H1 (cell line): Measurements from ENCODE around the gene GRK3.

ENCODE experiments used
- CEBPB ChIP-seq: IDR thresholded peaks from 2 replicates; pipeline ENCODE4 v1.6.1; 2012; ENCODE audit warnings: low read depth, low read length
- CHD1 ChIP-seq: IDR thresholded peaks from 2 replicates; pipeline ENCODE4 v1.6.1; 2012; ENCODE audit warnings: low read depth, low read length, improper control_type of control experiment
- RAD21 ChIP-seq, 2 experiments: IDR thresholded peaks in 1 of 2; conservative IDR thresholded peaks in 1 of 2; 2 replicates each; pipeline ENCODE4 v1.6.1; 2011; ENCODE audit warnings: low read depth in 2 of 2, low read length in 2 of 2, improper control_type of control experiment in 1 of 2, inconsistent platforms in 1 of 2, mild to moderate bottlenecking in 1 of 2, moderate library complexity in 1 of 2
- SP1 ChIP-seq: IDR thresholded peaks from 2 replicates; pipeline ENCODE4 v1.6.1; 2011; ENCODE audit warnings: low read depth, low read length
- TEAD4 ChIP-seq: IDR thresholded peaks from 2 replicates; pipeline ENCODE4 v1.6.1; 2012; ENCODE audit warnings: low read depth, low read length, inconsistent platforms, mixed read lengths
- TF ChIP-seq, protein P1 (sequence below), 3 experiments: IDR thresholded peaks; 1 replicate in 2 of 3; 2 replicates in 1 of 3; pipeline versions ENCODE4 v1.5.1 to v1.6.1; 2011; ENCODE audit warnings: low read length in 3 of 3, mild to moderate bottlenecking in 3 of 3, inconsistent platforms in 2 of 3, low read depth in 1 of 3, moderate library complexity in 1 of 3; ENCODE audit not compliant: insufficient read depth in 1 of 3; ENCODE audit errors: control extremely low read depth in 1 of 3

DNA sequence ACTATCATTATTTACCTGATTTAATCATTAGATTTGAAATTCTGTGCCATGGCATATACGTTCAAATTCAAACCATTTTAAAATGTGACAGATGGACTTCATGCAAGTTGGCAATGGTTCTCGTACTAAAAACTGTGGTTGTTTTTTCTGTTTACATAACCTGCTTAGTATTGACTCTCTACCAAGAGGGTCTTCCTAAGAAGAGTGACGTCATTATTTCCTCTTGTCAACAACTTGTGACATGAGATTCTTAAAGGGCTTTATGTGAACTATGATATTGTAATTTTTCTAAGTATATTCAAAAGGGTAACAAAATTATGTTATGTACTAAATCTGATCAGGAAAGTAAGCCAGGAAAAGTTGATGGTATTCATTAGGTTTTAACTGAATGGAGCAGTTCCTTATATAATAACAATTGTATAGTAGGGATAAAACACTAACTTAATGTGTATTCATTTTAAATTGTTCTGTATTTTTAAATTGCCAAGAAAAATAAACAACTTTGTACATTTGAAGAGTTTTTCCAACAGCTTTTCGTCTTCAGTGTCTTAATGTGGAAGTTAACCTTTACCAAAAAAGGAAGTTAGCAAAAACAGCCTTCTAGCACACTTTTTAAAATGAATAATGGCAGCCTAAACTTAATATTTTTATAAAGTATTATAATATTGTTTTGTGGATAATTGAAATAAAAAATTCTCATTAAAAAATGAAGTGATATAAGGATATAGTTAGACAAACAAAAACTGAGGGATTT lies 87.0 kb downstream of the GRK3 start:
- TF ChIP-seq SP1 (no peak), CEBPB (no peak), TEAD4 (no peak), CHD1 (no peak), RAD21 (IDR thresholded peaks at IDR 0.05 in 1 of 2, conservative IDR thresholded peaks at IDR 0.05 in 1 of 2; ENCODE audit: low read depth in 2 of 2, low read length in 2 of 2) (no peak)
- TF ChIP-seq, protein P1, sequence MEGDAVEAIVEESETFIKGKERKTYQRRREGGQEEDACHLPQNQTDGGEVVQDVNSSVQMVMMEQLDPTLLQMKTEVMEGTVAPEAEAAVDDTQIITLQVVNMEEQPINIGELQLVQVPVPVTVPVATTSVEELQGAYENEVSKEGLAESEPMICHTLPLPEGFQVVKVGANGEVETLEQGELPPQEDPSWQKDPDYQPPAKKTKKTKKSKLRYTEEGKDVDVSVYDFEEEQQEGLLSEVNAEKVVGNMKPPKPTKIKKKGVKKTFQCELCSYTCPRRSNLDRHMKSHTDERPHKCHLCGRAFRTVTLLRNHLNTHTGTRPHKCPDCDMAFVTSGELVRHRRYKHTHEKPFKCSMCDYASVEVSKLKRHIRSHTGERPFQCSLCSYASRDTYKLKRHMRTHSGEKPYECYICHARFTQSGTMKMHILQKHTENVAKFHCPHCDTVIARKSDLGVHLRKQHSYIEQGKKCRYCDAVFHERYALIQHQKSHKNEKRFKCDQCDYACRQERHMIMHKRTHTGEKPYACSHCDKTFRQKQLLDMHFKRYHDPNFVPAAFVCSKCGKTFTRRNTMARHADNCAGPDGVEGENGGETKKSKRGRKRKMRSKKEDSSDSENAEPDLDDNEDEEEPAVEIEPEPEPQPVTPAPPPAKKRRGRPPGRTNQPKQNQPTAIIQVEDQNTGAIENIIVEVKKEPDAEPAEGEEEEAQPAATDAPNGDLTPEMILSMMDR (IDR thresholded peaks at IDR 0.05; ENCODE audit: control extremely low read depth in 1 of 3, insufficient read depth in 1 of 3, low read depth in 1 of 3, low read length in 3 of 3): no peak
